ENCODE data around the gene STAMBP. TPM values are rescaled to one million over a fixed set of nuclear protein-coding genes. Genes with fewer than 3 reads are reported as not detected.

Gene STAMBP
- polyA plus RNA-seq, 1 donor (not counting 4 experiments of a cell fraction or from before 2014, with no cell fraction given): 95.4 TPM

DNA sequence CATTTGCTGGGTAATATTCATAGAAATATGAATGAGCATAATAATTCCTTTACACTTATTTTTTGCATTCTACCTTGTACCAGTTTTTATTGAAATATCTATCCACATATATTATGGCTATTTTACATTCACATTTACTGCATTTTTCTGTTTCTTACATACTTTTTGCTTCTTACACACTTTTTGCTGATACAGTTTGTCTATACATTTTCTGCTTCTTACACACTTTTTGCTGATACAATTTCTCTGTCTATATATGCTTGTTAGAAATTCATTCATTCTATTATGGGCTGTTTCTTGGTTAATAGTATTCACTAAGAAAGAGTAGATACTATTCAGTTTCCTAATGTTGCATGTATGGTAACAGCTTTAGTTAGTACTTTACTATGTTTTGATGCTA is 16.9 kb upstream of the STAMBP start:
- FAIRE-seq (no peak), DNase-seq (ENCODE audit: low read depth, low spot score) (no peak)
- no peak for TF ChIP-seq EZH2 (IDR thresholded peaks at IDR 0.05; ENCODE audit: low read length)
- TF ChIP-seq, protein P1, sequence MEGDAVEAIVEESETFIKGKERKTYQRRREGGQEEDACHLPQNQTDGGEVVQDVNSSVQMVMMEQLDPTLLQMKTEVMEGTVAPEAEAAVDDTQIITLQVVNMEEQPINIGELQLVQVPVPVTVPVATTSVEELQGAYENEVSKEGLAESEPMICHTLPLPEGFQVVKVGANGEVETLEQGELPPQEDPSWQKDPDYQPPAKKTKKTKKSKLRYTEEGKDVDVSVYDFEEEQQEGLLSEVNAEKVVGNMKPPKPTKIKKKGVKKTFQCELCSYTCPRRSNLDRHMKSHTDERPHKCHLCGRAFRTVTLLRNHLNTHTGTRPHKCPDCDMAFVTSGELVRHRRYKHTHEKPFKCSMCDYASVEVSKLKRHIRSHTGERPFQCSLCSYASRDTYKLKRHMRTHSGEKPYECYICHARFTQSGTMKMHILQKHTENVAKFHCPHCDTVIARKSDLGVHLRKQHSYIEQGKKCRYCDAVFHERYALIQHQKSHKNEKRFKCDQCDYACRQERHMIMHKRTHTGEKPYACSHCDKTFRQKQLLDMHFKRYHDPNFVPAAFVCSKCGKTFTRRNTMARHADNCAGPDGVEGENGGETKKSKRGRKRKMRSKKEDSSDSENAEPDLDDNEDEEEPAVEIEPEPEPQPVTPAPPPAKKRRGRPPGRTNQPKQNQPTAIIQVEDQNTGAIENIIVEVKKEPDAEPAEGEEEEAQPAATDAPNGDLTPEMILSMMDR (optimal IDR thresholded peaks at IDR 0.05 in 1 of 3, IDR thresholded peaks at IDR 0.05 in 1 of 3, conservative IDR thresholded peaks at IDR 0.05 in 1 of 3; ENCODE audit: extremely low read depth in 1 of 3, insufficient read depth in 2 of 3, low read length in 3 of 3): no peak
- Histone ChIP-seq H3K9ac (ENCODE audit: control insufficient read depth, extremely low read depth, insufficient read depth, low read length) (no peak overlapping the region), H3K4me1 (ENCODE audit: control insufficient read depth, extremely low read depth, insufficient read depth, low read length) (no peaks in the 10 kb centered on the region), H3K27me3 (ENCODE audit: control insufficient read depth, extremely low read depth, insufficient read depth, low read length) (no peaks in the 10 kb centered on the region), H4K20me1 (ENCODE audit: control insufficient read depth, extremely low read depth, insufficient read depth, low read length) (no peaks in the 10 kb centered on the region), H3K4me2 (ENCODE audit: control insufficient read depth, extremely low read depth, insufficient read depth, low read depth, low read length) (no peak overlapping the region), H3K9me1 (ENCODE audit: control insufficient read depth, extremely low read depth, insufficient read depth, low read length) (no peaks in the 10 kb centered on the region), H3K4me3 (ENCODE audit: control insufficient read depth in 2 of 3, extremely low read depth in 1 of 3, insufficient read depth in 2 of 3, low read depth in 1 of 3, low read length in 3 of 3) (no peak overlapping the region), H3K27ac (ENCODE audit: control insufficient read depth, insufficient read depth, low read length) (no peak overlapping the region), H3K36me3 (ENCODE audit: control insufficient read depth in 2 of 2, extremely low read depth in 1 of 2, insufficient read depth in 2 of 2, low read length in 2 of 2) (no peaks in the 10 kb centered on the region), H2AFZ (ENCODE audit: control insufficient read depth, low read length) (no peak overlapping the region), H3K9me3 (ENCODE audit: control insufficient read depth, low read depth, low read length) (no peaks in the 10 kb centered on the region), H3K79me2 (ENCODE audit: control insufficient read depth, insufficient read depth, low read length) (no peaks in the 10 kb centered on the region)
- dilution Hi-C loops (cut with MboI; ENCODE audit: extremely low pct_ligation_motif_present, low sequenced_read_pairs): no loop called here

DNA sequence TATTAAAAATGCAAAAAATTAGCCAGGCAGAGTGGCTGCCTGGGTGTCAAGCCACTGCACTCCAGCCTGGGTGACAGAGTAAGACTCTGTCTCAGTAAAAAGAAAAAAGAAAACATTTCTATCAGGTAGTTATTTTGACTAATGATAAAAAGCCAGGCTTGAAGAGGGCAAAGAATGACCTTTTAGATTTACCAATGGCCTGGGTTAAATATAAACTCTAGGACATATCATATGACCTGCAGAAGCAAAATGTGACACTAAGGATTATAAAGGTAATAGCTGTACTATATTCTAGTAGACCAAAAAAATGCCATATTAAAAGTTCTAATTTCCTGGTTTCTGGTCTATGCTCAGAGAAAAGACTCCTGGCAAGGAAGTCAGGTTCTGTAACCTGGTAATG is 16.1 kb upstream of the STAMBP start:
- FAIRE-seq (no peak), DNase-seq (ENCODE audit: low read depth, low spot score) (no peak)
- Histone ChIP-seq H3K79me2 (ENCODE audit: control insufficient read depth, insufficient read depth, low read length) (no peaks in the 10 kb centered on the region), H3K9me3 (ENCODE audit: control insufficient read depth, low read depth, low read length) (no peaks in the 10 kb centered on the region), H3K36me3 (ENCODE audit: control insufficient read depth in 2 of 2, extremely low read depth in 1 of 2, insufficient read depth in 2 of 2, low read length in 2 of 2) (no peaks in the 10 kb centered on the region), H3K27ac (ENCODE audit: control insufficient read depth, insufficient read depth, low read length) (no peak overlapping the region), H3K4me2 (ENCODE audit: control insufficient read depth, extremely low read depth, insufficient read depth, low read depth, low read length) (no peak overlapping the region), H3K4me1 (ENCODE audit: control insufficient read depth, extremely low read depth, insufficient read depth, low read length) (no peaks in the 10 kb centered on the region), H3K4me3 (ENCODE audit: control insufficient read depth in 2 of 3, extremely low read depth in 1 of 3, insufficient read depth in 2 of 3, low read depth in 1 of 3, low read length in 3 of 3) (no peak overlapping the region), H2AFZ (ENCODE audit: control insufficient read depth, low read length) (no peak overlapping the region), H3K27me3 (ENCODE audit: control insufficient read depth, extremely low read depth, insufficient read depth, low read length) (no peaks in the 10 kb centered on the region), H3K9ac (ENCODE audit: control insufficient read depth, extremely low read depth, insufficient read depth, low read length) (no peak overlapping the region), H3K9me1 (ENCODE audit: control insufficient read depth, extremely low read depth, insufficient read depth, low read length) (no peaks in the 10 kb centered on the region), H4K20me1 (ENCODE audit: control insufficient read depth, extremely low read depth, insufficient read depth, low read length) (no peaks in the 10 kb centered on the region)
- TF ChIP-seq EZH2 (IDR thresholded peaks at IDR 0.05; ENCODE audit: low read length): no peak
- TF ChIP-seq, protein P1 (optimal IDR thresholded peaks at IDR 0.05 in 1 of 3, IDR thresholded peaks at IDR 0.05 in 1 of 3, conservative IDR thresholded peaks at IDR 0.05 in 1 of 3; ENCODE audit: extremely low read depth in 1 of 3, insufficient read depth in 2 of 3, low read length in 3 of 3): no peak
- dilution Hi-C loops (cut with MboI; ENCODE audit: extremely low pct_ligation_motif_present, low sequenced_read_pairs): no loop called here
